OCI-LY1 (cell line): ENCODE measurements around the gene CHCHD6.

Experiments
- H2AFZ ChIP-seq: fragments of 200-600 bp; sonication (generic), shearing (Covaris generic); 2 replicates; pipeline ENCODE4 v1.6.0; 2014; ENCODE audit warnings: antibody characterized with exemption, mild to moderate bottlenecking, low read length
- H3F3A ChIP-seq: fragments of 200-600 bp; sonication (generic), shearing (Covaris generic); 2 replicates; pipeline ENCODE4 v1.6.0; 2014; ENCODE audit warnings: mild to moderate bottlenecking, antibody characterized with exemption, low read length, moderate library complexity; ENCODE audit not compliant: insufficient read depth
- H3K27ac ChIP-seq: fragments of 200-600 bp; sonication (generic); 2 replicates; pipeline ENCODE4 v1.5.1; 2014; ENCODE audit warnings: low read length, mixed run types, mild to moderate bottlenecking, low read depth; ENCODE audit not compliant: poor library complexity, severe bottlenecking
- H3K27me3 ChIP-seq: fragments of 200-600 bp; sonication (generic); 2 replicates; pipeline ENCODE4 v1.6.0; 2014; ENCODE audit warnings: antibody characterized with exemption, mild to moderate bottlenecking, low read length, moderate library complexity; ENCODE audit not compliant: insufficient read depth
- H3K36me3 ChIP-seq: fragments of 200-600 bp; sonication (generic); 2 replicates; pipeline ENCODE4 v1.6.1; 2014; ENCODE audit warnings: mild to moderate bottlenecking, antibody characterized with exemption, low read length, moderate library complexity, mixed read lengths; ENCODE audit not compliant: insufficient read depth
- H3K4me1 ChIP-seq: fragments of 200-600 bp; sonication (generic); 2 replicates; pipeline ENCODE4 v1.5.1; 2014; ENCODE audit warnings: mild to moderate bottlenecking, low read length, moderate library complexity; ENCODE audit not compliant: insufficient read depth, severe bottlenecking
- H3K4me2 ChIP-seq: fragments of 200-600 bp; sonication (generic), shearing (Covaris generic); 2 replicates; pipeline ENCODE4 v1.6.1; 2014; ENCODE audit warnings: low read length
- H3K4me3 ChIP-seq: fragments of 200-600 bp; sonication (generic); 2 replicates; pipeline ENCODE4 v1.5.1; 2014; ENCODE audit warnings: low read length, low read depth, mild to moderate bottlenecking, mixed read lengths; ENCODE audit not compliant: poor library complexity, severe bottlenecking
- H3K79me2 ChIP-seq: fragments of 200-600 bp; shearing (Covaris generic); 2 replicates; pipeline ENCODE4 v1.6.1; 2016; ENCODE audit warnings: mixed run types, low read length, mixed read lengths; ENCODE audit not compliant: insufficient read depth
- H3K9ac ChIP-seq: fragments of 200-600 bp; sonication (generic), shearing (Covaris generic); 2 replicates; pipeline ENCODE4 v1.6.1; 2014; ENCODE audit warnings: mild to moderate bottlenecking, low read length, mixed read lengths
- H3K9me2 ChIP-seq: fragments of 200-600 bp; sonication (generic), shearing (Covaris generic); 2 replicates; pipeline ENCODE4 v1.6.1; 2014; ENCODE audit warnings: low read depth, mild to moderate bottlenecking, low read length, mixed read lengths
- H3K9me3 ChIP-seq: fragments of 200-600 bp; shearing (Covaris generic); 2 replicates; pipeline ENCODE4 v1.6.1; 2014; ENCODE audit warnings: low read length, mixed read lengths
- H4K20me1 ChIP-seq: fragments of 200-600 bp; sonication (generic), shearing (Covaris generic); 2 replicates; pipeline ENCODE4 v1.6.0; 2016; ENCODE audit warnings: mild to moderate bottlenecking, low read length; ENCODE audit not compliant: insufficient read depth
- EZH2 ChIP-seq: fragments of 200-600 bp; sonication (generic), shearing (Covaris generic); IDR thresholded peaks from 2 replicates; pipeline ENCODE4 v1.8.0; 2017; ENCODE audit warnings: borderline replicate concordance, mixed run types, mild to moderate bottlenecking, antibody characterized with exemption, low read length, moderate library complexity, mixed read lengths
- TF ChIP-seq, protein P1 (sequence below): fragments of 200-600 bp; sonication (generic), shearing (Covaris generic); IDR thresholded peaks from 2 replicates; pipeline ENCODE4 v1.5.1; 2017; ENCODE audit warnings: mild to moderate bottlenecking, antibody characterized with exemption, low read length, moderate library complexity, mixed read lengths

The CHCHD6 gene

DNA sequence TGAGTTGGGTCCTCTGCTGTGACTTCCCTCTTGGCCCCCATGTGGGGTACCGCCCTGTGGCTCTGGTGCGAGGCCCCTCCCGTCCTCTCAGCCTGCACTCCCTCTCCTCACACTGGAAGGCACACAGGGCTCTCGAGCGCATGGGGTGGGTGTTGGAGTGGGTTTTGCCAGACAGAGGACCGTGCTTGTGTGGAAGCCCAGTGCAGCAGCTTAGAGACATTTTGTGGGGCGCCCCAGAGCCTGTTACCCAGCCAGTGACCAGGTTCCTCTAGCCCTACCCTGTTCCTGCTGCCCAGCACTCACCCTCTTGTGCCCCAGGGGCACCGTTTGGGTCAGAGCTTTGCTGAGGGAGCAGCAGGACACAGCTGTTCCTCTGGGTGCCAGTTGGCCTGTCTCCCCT, 288.7 kb downstream of the CHCHD6 start:
- Histone ChIP-seq H3F3A (no peaks in the 10 kb centered on the region), H3K9me3 (no peaks in the 10 kb centered on the region), H3K27me3 (no peaks in the 10 kb centered on the region), H4K20me1 (no peaks in the 10 kb centered on the region), H3K27ac (no peak overlapping the region), H3K4me1 (no peaks in the 10 kb centered on the region), H3K9ac (no peak overlapping the region), H3K4me2 (no peak overlapping the region), H3K36me3 (no peaks in the 10 kb centered on the region), H3K79me2 (no peaks in the 10 kb centered on the region), H3K9me2 (no peaks in the 10 kb centered on the region), H3K4me3 (no peak overlapping the region), H2AFZ (no peak overlapping the region)
- TF ChIP-seq, protein P1, sequence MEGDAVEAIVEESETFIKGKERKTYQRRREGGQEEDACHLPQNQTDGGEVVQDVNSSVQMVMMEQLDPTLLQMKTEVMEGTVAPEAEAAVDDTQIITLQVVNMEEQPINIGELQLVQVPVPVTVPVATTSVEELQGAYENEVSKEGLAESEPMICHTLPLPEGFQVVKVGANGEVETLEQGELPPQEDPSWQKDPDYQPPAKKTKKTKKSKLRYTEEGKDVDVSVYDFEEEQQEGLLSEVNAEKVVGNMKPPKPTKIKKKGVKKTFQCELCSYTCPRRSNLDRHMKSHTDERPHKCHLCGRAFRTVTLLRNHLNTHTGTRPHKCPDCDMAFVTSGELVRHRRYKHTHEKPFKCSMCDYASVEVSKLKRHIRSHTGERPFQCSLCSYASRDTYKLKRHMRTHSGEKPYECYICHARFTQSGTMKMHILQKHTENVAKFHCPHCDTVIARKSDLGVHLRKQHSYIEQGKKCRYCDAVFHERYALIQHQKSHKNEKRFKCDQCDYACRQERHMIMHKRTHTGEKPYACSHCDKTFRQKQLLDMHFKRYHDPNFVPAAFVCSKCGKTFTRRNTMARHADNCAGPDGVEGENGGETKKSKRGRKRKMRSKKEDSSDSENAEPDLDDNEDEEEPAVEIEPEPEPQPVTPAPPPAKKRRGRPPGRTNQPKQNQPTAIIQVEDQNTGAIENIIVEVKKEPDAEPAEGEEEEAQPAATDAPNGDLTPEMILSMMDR, result no peak
- TF ChIP-seq EZH2, result no peak

- Histone ChIP-seq H3K9me3 (no peaks in the 10 kb centered on the region), H3K36me3 (no peaks in the 10 kb centered on the region), H3K4me1 (no peaks in the 10 kb centered on the region), H3F3A (no peaks in the 10 kb centered on the region), H3K79me2 (no peaks in the 10 kb centered on the region), H2AFZ (no peak overlapping the region), H3K27ac (no peak overlapping the region), H4K20me1 (no peaks in the 10 kb centered on the region), H3K27me3 (no peaks in the 10 kb centered on the region), H3K9ac (no peak overlapping the region), H3K4me3 (no peak overlapping the region), H3K9me2 (no peaks in the 10 kb centered on the region), H3K4me2 (no peak overlapping the region)
- TF ChIP-seq, protein P1, result no peak
- TF ChIP-seq EZH2, result no peak
Observed at GRCh38 chr3:126993436-126993835, 289.4 kb downstream of the CHCHD6 start.

DNA sequence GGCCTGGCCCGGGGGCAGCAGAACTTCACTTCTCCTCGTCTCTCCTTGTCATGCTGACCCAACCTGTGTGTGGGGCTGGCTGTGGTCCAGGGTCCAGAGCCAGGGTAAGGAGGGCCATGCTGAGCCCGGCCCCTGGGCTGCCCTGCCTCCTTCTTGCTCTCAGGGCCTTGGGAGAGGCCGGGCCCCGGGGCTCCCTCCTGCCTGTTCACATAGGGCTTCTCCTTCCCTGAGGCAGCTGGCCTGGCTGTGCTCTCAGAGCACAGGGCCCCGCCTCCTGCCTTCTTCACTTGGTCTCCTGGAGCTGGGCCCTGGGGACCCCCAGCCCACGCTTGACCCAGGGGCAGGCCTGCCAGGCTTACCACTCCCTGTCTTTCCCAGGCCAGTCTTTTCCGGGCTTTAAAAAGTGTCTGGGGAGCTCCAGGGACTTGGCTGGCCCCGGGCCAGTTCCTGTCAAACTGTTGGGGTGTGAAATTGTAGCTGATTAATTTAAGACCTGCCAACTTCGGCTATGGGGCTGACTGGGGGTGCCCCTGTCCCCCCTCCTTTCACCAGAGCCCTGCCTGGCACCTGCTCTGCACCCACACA, 290.7 kb downstream of the CHCHD6 start:
- no peak overlapping the region for H3K9ac ChIP-seq
- H3F3A ChIP-seq, result no peaks in the 10 kb centered on the region
- no peak overlapping the region for H3K4me3 ChIP-seq
- H3K27me3 ChIP-seq, result no peaks in the 10 kb centered on the region
- no peaks in the 10 kb centered on the region for H3K4me1 ChIP-seq
- no peak for TF ChIP-seq EZH2
- TF ChIP-seq, protein P1, result no peak
- no peaks in the 10 kb centered on the region for H3K9me2 ChIP-seq
- H3K27ac ChIP-seq, result no peak overlapping the region
- H4K20me1 ChIP-seq, result no peaks in the 10 kb centered on the region
- no peaks in the 10 kb centered on the region for H3K36me3 ChIP-seq
- no peaks in the 10 kb centered on the region for H3K79me2 ChIP-seq
- H2AFZ ChIP-seq, result no peak overlapping the region
- no peak overlapping the region for H3K4me2 ChIP-seq
- no peaks in the 10 kb centered on the region for H3K9me3 ChIP-seq
